Measurements from ENCODE around the gene SNAPC5. TPM values are rescaled to one million over a fixed set of nuclear protein-coding genes. Genes with fewer than 3 reads are reported as not detected.

Gene SNAPC5, protein sequence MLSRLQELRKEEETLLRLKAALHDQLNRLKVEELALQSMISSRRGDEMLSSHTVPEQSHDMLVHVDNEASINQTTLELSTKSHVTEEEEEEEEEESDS
- total RNA-seq = 16.7 and 19.0 TPM in 2 replicates

GRCh38 chr15:66497502-66498455 lies at the start of gene SNAPC5:
SNAPC5 (minus strand) TSS chr15:66497762; CDS start chr15:66497731, 31 bp downstream.

DNA sequence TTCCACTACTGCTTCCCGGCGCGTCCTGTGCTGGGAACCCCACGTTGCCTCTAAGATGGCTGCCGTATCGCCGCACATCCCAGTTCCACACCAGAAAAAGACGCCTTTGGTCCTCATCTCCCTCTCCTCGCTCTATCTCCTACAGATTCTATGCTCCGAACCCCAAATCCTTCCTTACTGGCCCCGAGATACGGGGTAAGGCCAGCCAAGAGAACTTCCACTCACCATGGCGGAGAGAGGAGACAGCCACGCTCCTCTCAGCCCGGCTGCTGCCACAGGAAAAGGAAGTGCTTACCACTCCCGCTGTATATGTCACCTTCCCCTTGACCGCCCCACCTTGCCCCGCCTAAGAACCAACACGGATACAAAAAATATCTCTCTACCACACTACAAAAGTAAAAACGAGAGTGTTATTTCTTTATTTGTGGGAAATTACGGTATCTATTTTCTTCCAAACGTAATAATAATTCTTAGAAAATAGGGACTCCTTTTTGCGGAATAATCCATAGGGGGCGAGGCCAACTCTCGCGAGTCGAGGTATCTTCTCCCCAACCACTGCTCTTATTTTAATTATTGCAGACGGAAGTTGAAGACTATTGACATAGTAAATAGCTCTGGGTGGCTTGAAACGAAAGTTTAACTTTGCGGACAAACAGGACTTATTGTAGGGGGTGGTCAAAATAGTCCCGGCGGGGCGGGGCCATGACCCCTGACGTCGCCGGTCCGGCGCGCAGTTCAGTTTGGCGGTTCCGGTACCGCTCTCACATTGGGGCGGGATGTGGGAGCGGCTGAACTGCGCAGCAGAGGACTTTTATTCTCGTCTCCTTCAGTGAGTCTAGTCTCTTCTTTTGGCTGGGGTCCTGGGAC lies 7.2 kb upstream of the SNAPC5 start, which contains the start of the genes RPL4 and ZWILCH:
RPL4 (minus strand) TSS at position 293 of the 867 bp plus-strand sequence; CDS start at position 228, 65 bp downstream.
ZWILCH (plus strand) TSS at position 764 of the 867 bp plus-strand sequence; CDS start at position 777, 13 bp downstream.

Other genes with a start within 250 kb of the SNAPC5 start
- gene MEGF11, start 244.0 kb downstream of the SNAPC5 start, total RNA-seq = not detected in 2 replicates
- gene DIS3L, start 204.2 kb downstream of the SNAPC5 start, total RNA-seq = 17.7 and 19.0 TPM in 2 replicates
- gene TIPIN, start 141.1 kb downstream of the SNAPC5 start, total RNA-seq = 8.3 and 12.9 TPM in 2 replicates
- 38.0 and 53.7 TPM in 2 replicates for gene MAP2K1, start 110.8 kb downstream of the SNAPC5 start, total RNA-seq
- 2,118 and 3,314 TPM in 2 replicates for gene RPL4, start 7.1 kb upstream of the SNAPC5 start, total RNA-seq
- 5.6 and 18.5 TPM in 2 replicates for gene ZWILCH, start 7.6 kb upstream of the SNAPC5 start, total RNA-seq
- 4.8 and 5.8 TPM in 2 replicates for gene LCTL, start 68.2 kb upstream of the SNAPC5 start, total RNA-seq
- 7.9 and 25.5 TPM in 2 replicates for gene SMAD6, start 204.5 kb upstream of the SNAPC5 start, total RNA-seq

All from smooth muscle cell of the umbilical artery (primary cell).